Caco-2 (cell line): Measurements from ENCODE around the gene SMS. TPM values are rescaled to one million over a fixed set of nuclear protein-coding genes. Genes with fewer than 3 reads are reported as not detected.

Experiments
- BruUV-seq: library from RNA; stranded (reverse); fragments of 400-500 nt; replicated peaks from 2 replicates; lab custom pipeline; 2021; lab: Mats Ljungman, UMichigan
- CTCF ChIA-PET: fragments of 300-600 bp; sonication (Branson Sonifier 250); formaldehyde crosslinking; loops from one replicate; lab custom pipeline; 2022; ENCODE audit warnings: antibody characterized with exemption; lab: Charles Lee
- POLR2A ChIA-PET: fragments of 300-600 bp; sonication (Branson Sonifier 250); formaldehyde crosslinking; loops from one replicate; lab custom pipeline; 2022; ENCODE audit warnings: antibody characterized with exemption; lab: Charles Lee
- DNase-seq, 2 experiments: peaks; one replicate each; pipeline versions ENCODE4 v3.0.0 to v3.0.0-alpha.2; 2020 to 2022
- H3K27me3 ChIP-seq: replicated peaks from 2 replicates; pipeline ENCODE4 v1.6.0; 2011; ENCODE audit warnings: low read length; ENCODE audit not compliant: control insufficient read depth, insufficient read depth
- H3K36me3 ChIP-seq: 2 replicates; pipeline ENCODE4 v1.5.1; 2011; ENCODE audit warnings: low read length; ENCODE audit not compliant: control insufficient read depth, insufficient read depth
- H3K4me1 ChIP-seq: fragments of 250-450 bp; sonication (Bioruptor Pico); 2 replicates; pipeline ENCODE4 v1.5.1; 2020; ENCODE audit warnings: mild to moderate bottlenecking
- H3K4me3 ChIP-seq: 2 replicates; pipeline ENCODE4 v1.5.1; 2011; ENCODE audit warnings: low read depth, mild to moderate bottlenecking, control low read depth, low read length
- H3K9me3 ChIP-seq: fragments of 250-450 bp; sonication (Bioruptor Pico); 2 replicates; pipeline ENCODE4 v1.5.1; 2020; ENCODE audit warnings: mild to moderate bottlenecking, moderate library complexity
- H3K27ac Mint-ChIP-seq: one replicate; pipeline ENCODE4 v1.8.0; 2022; ENCODE audit warnings: mixed read lengths; ENCODE audit not compliant: unreplicated experiment
- H3K27me3 Mint-ChIP-seq: one replicate; pipeline ENCODE4 v1.8.0; 2022; ENCODE audit warnings: mixed read lengths; ENCODE audit not compliant: insufficient read depth, unreplicated experiment
- H3K36me3 Mint-ChIP-seq: one replicate; pipeline ENCODE4 v1.8.0; 2022; ENCODE audit warnings: mild to moderate bottlenecking, mixed read lengths; ENCODE audit not compliant: insufficient read depth, unreplicated experiment
- H3K4me1 Mint-ChIP-seq: one replicate; pipeline ENCODE4 v1.8.0; 2022; ENCODE audit warnings: low read depth, mixed read lengths; ENCODE audit not compliant: unreplicated experiment
- H3K4me3 Mint-ChIP-seq: one replicate; pipeline ENCODE4 v1.8.0; 2022; ENCODE audit warnings: mild to moderate bottlenecking, moderate library complexity, mixed read lengths; ENCODE audit not compliant: unreplicated experiment
- H3K9me3 Mint-ChIP-seq: one replicate; pipeline ENCODE4 v1.8.0; 2022; ENCODE audit warnings: mixed read lengths; ENCODE audit not compliant: unreplicated experiment
- CTCF ChIP-seq, 2 experiments: fragments of 200-600 bp in 1 of 2; IDR thresholded peaks; 1 replicate in 1 of 2; 2 replicates in 1 of 2; pipeline versions ENCODE4 v1.5.1 to v1.8.0; 2011 to 2022; ENCODE audit warnings: antibody characterized with exemption in 1 of 2, control low read depth in 1 of 2, inconsistent platforms in 1 of 2, low read depth in 1 of 2, low read length in 1 of 2, mild to moderate bottlenecking in 1 of 2, moderate library complexity in 1 of 2; ENCODE audit not compliant: insufficient read depth in 1 of 2, severe bottlenecking in 1 of 2, unreplicated experiment in 1 of 2
- intact Hi-C: fragments of 100-400 bp; cut with micrococcal nuclease; formaldehyde crosslinking; loops from one replicate; pipeline ENCODE4 v1.10.0; 2022; ENCODE audit not compliant: unreplicated experiment
- total RNA-seq: library from RNA; stranded (reverse); gene quantifications from 2 replicates; pipeline ENCODE4 v1.2.3, GENCODE V29; 2022

Gene SMS
- total RNA-seq, 1 experiment from 2014 or later = 158 TPM

- Mint-ChIP-seq H3K27ac (no peak overlapping the region), H3K4me3 (no peak overlapping the region), H3K36me3 (no peaks in the 10 kb centered on the region), H3K9me3 (peaks cover 13% of the 10 kb centered on the region), H3K4me1 (no peaks in the 10 kb centered on the region), H3K27me3 (no peaks in the 10 kb centered on the region)
- no peaks in the 10 kb centered on the region for H3K36me3 ChIP-seq
- TF ChIP-seq CTCF (IDR thresholded peaks at IDR 0.05; ENCODE audit: insufficient read depth in 1 of 2, low read depth in 1 of 2, low read length in 1 of 2, severe bottlenecking in 1 of 2, unreplicated experiment in 1 of 2) = no peak
- intact Hi-C loops = no loop called here
- BruUV-seq = no TSS peak
- H3K27me3 ChIP-seq = no peaks in the 10 kb centered on the region
- no peaks in the 10 kb centered on the region for H3K4me1 ChIP-seq
- no peak for DNase-seq
- H3K4me3 ChIP-seq = no peak overlapping the region
- ChIA-PET POLR2A (no interaction called here), CTCF (no interaction called here)
- H3K9me3 ChIP-seq = no peaks in the 10 kb centered on the region
Observed at GRCh38 chrX:21933077-21933476, 7.4 kb upstream of the SMS start.

DNA sequence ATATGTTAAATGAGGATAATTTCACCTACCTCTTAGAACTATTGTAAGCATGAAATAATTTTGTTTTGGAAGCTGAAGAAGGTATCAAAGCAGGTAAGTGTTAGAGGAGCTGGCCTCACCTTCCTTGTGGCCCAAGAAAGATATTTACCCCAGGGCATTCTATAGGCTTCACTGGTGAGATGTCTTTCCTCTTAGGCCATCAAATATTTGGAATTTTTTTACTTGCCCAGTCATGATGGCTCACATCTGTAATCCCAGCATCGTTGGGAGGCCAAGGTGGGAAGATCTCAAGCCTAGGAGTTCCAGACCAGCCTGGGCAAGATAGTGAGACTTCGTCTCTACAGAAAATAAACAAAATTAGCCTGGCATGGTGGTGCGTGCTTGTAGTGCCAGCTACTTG is 6.1 kb upstream of the SMS start:
- H3K27me3 ChIP-seq = no peaks in the 10 kb centered on the region
- BruUV-seq = no TSS peak
- CTCF ChIA-PET = no interaction called here
- intact Hi-C loops = no loop called here
- H3K9me3 ChIP-seq = no peaks in the 10 kb centered on the region
- peak overlapping the region; percentile 66 for H3K27ac Mint-ChIP-seq
- peaks cover 4% of the 10 kb centered on the region for H3K9me3 Mint-ChIP-seq
- no peaks in the 10 kb centered on the region for H3K4me1 Mint-ChIP-seq
- no peak for DNase-seq
- H3K27me3 Mint-ChIP-seq = no peaks in the 10 kb centered on the region
- H3K36me3 Mint-ChIP-seq = no peaks in the 10 kb centered on the region
- no peak overlapping the region for H3K4me3 ChIP-seq
- no peaks in the 10 kb centered on the region for H3K4me1 ChIP-seq
- H3K4me3 Mint-ChIP-seq = no peak overlapping the region
- TF ChIP-seq CTCF (IDR thresholded peaks at IDR 0.05; ENCODE audit: insufficient read depth in 1 of 2, low read depth in 1 of 2, low read length in 1 of 2, severe bottlenecking in 1 of 2, unreplicated experiment in 1 of 2) = no peak
- H3K36me3 ChIP-seq = no peaks in the 10 kb centered on the region
- POLR2A ChIA-PET = no interaction called here

DNA sequence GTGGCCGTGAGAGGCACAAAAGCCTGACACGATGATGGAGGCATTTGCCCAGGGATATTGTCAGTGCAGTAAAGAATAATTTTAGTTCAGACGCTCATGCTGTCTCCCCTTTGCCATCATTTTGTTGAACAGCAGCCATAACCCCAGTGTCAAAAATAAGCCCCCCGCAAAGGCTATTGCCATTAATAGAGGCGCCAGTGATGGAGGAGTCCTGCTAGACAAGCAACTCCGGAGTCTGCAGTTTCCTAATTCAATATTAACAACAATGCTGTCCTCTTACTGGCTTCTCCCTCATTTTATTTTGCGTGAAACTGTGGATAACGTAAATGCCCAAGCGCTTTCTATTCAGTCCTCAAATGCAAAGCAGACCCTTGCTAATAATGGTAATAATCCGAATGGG is 603 bp upstream of the SMS start:
- ChIA-PET CTCF (no interaction called here), POLR2A (no interaction called here)
- Histone ChIP-seq H3K27me3 (no peaks in the 10 kb centered on the region), H3K9me3 (no peaks in the 10 kb centered on the region), H3K4me1 (no peaks in the 10 kb centered on the region), H3K4me3 (peak overlapping the region; percentile 45), H3K36me3 (no peaks in the 10 kb centered on the region)
- H3K4me1 Mint-ChIP-seq = peaks cover 6% of the 10 kb centered on the region
- intact Hi-C loops = no loop called here
- H3K4me3 Mint-ChIP-seq = peak overlapping the region; percentile 70
- TSS peak; percentile 64 for BruUV-seq
- TF ChIP-seq CTCF (IDR thresholded peaks at IDR 0.05; ENCODE audit: insufficient read depth in 1 of 2, low read depth in 1 of 2, low read length in 1 of 2, severe bottlenecking in 1 of 2, unreplicated experiment in 1 of 2) = no peak
- DNase-seq = no peak
- H3K27ac Mint-ChIP-seq = peak overlapping the region; percentile 50
- peaks cover 19% of the 10 kb centered on the region for H3K36me3 Mint-ChIP-seq
- H3K9me3 Mint-ChIP-seq = no peaks in the 10 kb centered on the region
- H3K27me3 Mint-ChIP-seq = no peaks in the 10 kb centered on the region
